ENCODE data around the gene MAP2K4.

Gene MAP2K4

GRCh38 chr17:12055889-12056288, 35.2 kb downstream of the MAP2K4 start:
- TF ChIP-seq SIN3A (IDR thresholded peaks at IDR 0.05; ENCODE audit: borderline replicate concordance, insufficient read depth, low read length), result no peak
- no peak for TF ChIP-seq POLR2AphosphoS5 (IDR thresholded peaks at IDR 0.05; ENCODE audit: low read depth, low read length)
- no peak for TF ChIP-seq TAF1 (IDR thresholded peaks at IDR 0.05; ENCODE audit: borderline replicate concordance, insufficient read depth, low read length)
- TF ChIP-seq REST (IDR thresholded peaks at IDR 0.05; ENCODE audit: insufficient read depth in 1 of 2, low read depth in 2 of 2, low read length in 2 of 2), result no peak
- no peak for TF ChIP-seq FOXP2 (optimal IDR thresholded peaks at IDR 0.05; ENCODE audit: borderline replicate concordance, extremely low read depth, extremely low read length, insufficient read depth)

GRCh38 chr17:12057520-12057919, 36.8 kb downstream of the MAP2K4 start:
- TF ChIP-seq POLR2AphosphoS5 (IDR thresholded peaks at IDR 0.05; ENCODE audit: low read depth, low read length) (no peak), FOXP2 (optimal IDR thresholded peaks at IDR 0.05; ENCODE audit: borderline replicate concordance, extremely low read depth, extremely low read length, insufficient read depth) (no peak), REST (IDR thresholded peaks at IDR 0.05; ENCODE audit: insufficient read depth in 1 of 2, low read depth in 2 of 2, low read length in 2 of 2) (no peak), TAF1 (IDR thresholded peaks at IDR 0.05; ENCODE audit: borderline replicate concordance, insufficient read depth, low read length) (no peak), SIN3A (IDR thresholded peaks at IDR 0.05; ENCODE audit: borderline replicate concordance, insufficient read depth, low read length) (no peak)

GRCh38 chr17:12058535-12058934, 37.9 kb downstream of the MAP2K4 start:
- no peak for TF ChIP-seq FOXP2 (optimal IDR thresholded peaks at IDR 0.05; ENCODE audit: borderline replicate concordance, extremely low read depth, extremely low read length, insufficient read depth)
- TF ChIP-seq REST (IDR thresholded peaks at IDR 0.05; ENCODE audit: insufficient read depth in 1 of 2, low read depth in 2 of 2, low read length in 2 of 2), result no peak
- TF ChIP-seq POLR2AphosphoS5 (IDR thresholded peaks at IDR 0.05; ENCODE audit: low read depth, low read length), result no peak
- TF ChIP-seq TAF1 (IDR thresholded peaks at IDR 0.05; ENCODE audit: borderline replicate concordance, insufficient read depth, low read length), result no peak
- TF ChIP-seq SIN3A (IDR thresholded peaks at IDR 0.05; ENCODE audit: borderline replicate concordance, insufficient read depth, low read length), result no peak

GRCh38 chr17:12062249-12062648, 41.6 kb downstream of the MAP2K4 start:
- TF ChIP-seq POLR2AphosphoS5 (IDR thresholded peaks at IDR 0.05; ENCODE audit: low read depth, low read length) (no peak), FOXP2 (optimal IDR thresholded peaks at IDR 0.05; ENCODE audit: borderline replicate concordance, extremely low read depth, extremely low read length, insufficient read depth) (no peak), REST (IDR thresholded peaks at IDR 0.05; ENCODE audit: insufficient read depth in 1 of 2, low read depth in 2 of 2, low read length in 2 of 2) (no peak), SIN3A (IDR thresholded peaks at IDR 0.05; ENCODE audit: borderline replicate concordance, insufficient read depth, low read length) (no peak)

GRCh38 chr17:12064395-12064794, 43.7 kb downstream of the MAP2K4 start:
- TF ChIP-seq SIN3A (IDR thresholded peaks at IDR 0.05; ENCODE audit: borderline replicate concordance, insufficient read depth, low read length) (no peak), TAF1 (IDR thresholded peaks at IDR 0.05; ENCODE audit: borderline replicate concordance, insufficient read depth, low read length) (no peak), POLR2AphosphoS5 (IDR thresholded peaks at IDR 0.05; ENCODE audit: low read depth, low read length) (no peak), FOXP2 (optimal IDR thresholded peaks at IDR 0.05; ENCODE audit: borderline replicate concordance, extremely low read depth, extremely low read length, insufficient read depth) (no peak), REST (IDR thresholded peaks at IDR 0.05; ENCODE audit: insufficient read depth in 1 of 2, low read depth in 2 of 2, low read length in 2 of 2) (no peak)
